HEK293T (cell line): ENCODE measurements around the gene C20orf202.

Experiments
- CTCF ChIA-PET: fragments of 350-600 bp; formaldehyde crosslinking; extraction: SDS; loops from one replicate; lab custom pipeline; 2021; ENCODE audit warnings: antibody characterized with exemption, inconsistent platforms; lab: Yijun Ruan, JAX
- POLR2A ChIA-PET: fragments of 350-600 bp; formaldehyde crosslinking; extraction: SDS; loops from one replicate; lab custom pipeline; 2020; ENCODE audit warnings: antibody characterized with exemption, inconsistent platforms; lab: Yijun Ruan, JAX
- DNase-seq: peaks from one replicate; pipeline ENCODE4 v3.0.0; 2012; ENCODE audit warnings: mixed read lengths; ENCODE audit errors: extremely low spot score
- ARNT ChIP-seq: fragments of 450-650 bp; IDR thresholded peaks from 2 replicates; pipeline ENCODE4 v1.6.1; 2017; ENCODE audit warnings: mild to moderate bottlenecking
- BHLHE40 ChIP-seq: fragments of 450-650 bp; IDR thresholded peaks from 2 replicates; pipeline ENCODE4 v1.6.1; 2016; ENCODE audit warnings: mild to moderate bottlenecking, moderate library complexity, borderline replicate concordance
- CTBP1 ChIP-seq: fragments of 450-650 bp; IDR thresholded peaks from 2 replicates; pipeline ENCODE4 v1.6.1; 2016; ENCODE audit warnings: borderline replicate concordance
- ELF4 ChIP-seq: fragments of 450-650 bp; IDR thresholded peaks from 2 replicates; pipeline ENCODE4 v1.6.1; 2017; ENCODE audit warnings: antibody characterized with exemption
- FOXA1 ChIP-seq: fragments of 450-650 bp; IDR thresholded peaks from 2 replicates; pipeline ENCODE4 v1.6.1; 2016; ENCODE audit warnings: mild to moderate bottlenecking
- FOXK2 ChIP-seq: fragments of 450-650 bp; IDR thresholded peaks from 2 replicates; pipeline ENCODE4 v1.6.1; 2016; ENCODE audit warnings: mild to moderate bottlenecking
- FOXM1 ChIP-seq: fragments of 450-650 bp; IDR thresholded peaks from 2 replicates; pipeline ENCODE4 v1.6.1; 2017; ENCODE audit warnings: mild to moderate bottlenecking, borderline replicate concordance
- HDGF ChIP-seq: fragments of 450-650 bp; IDR thresholded peaks from 2 replicates; pipeline ENCODE4 v1.6.1; 2017; ENCODE audit warnings: antibody characterized with exemption, borderline replicate concordance
- L3MBTL2 ChIP-seq: fragments of 450-650 bp; conservative IDR thresholded peaks from 2 replicates; pipeline ENCODE4 v1.6.1; 2016; ENCODE audit warnings: mild to moderate bottlenecking
- LEF1 ChIP-seq: fragments of 450-650 bp; IDR thresholded peaks from 2 replicates; pipeline ENCODE4 v1.6.1; 2017; ENCODE audit warnings: mild to moderate bottlenecking, borderline replicate concordance
- NFRKB ChIP-seq: fragments of 450-650 bp; IDR thresholded peaks from 2 replicates; pipeline ENCODE4 v1.6.1; 2016; ENCODE audit warnings: mild to moderate bottlenecking, moderate library complexity
- SP1 ChIP-seq: fragments of 450-650 bp; IDR thresholded peaks from 2 replicates; pipeline ENCODE4 v1.6.1; 2017
- SUZ12 ChIP-seq: fragments of 450-650 bp; IDR thresholded peaks from 2 replicates; pipeline ENCODE4 v1.6.1; 2016; ENCODE audit warnings: mild to moderate bottlenecking
- TARDBP ChIP-seq: fragments of 450-650 bp; IDR thresholded peaks from 2 replicates; pipeline ENCODE4 v1.6.1; 2016
- ZNF384 ChIP-seq: fragments of 450-650 bp; IDR thresholded peaks from 2 replicates; pipeline ENCODE4 v1.6.1; 2016
- TF ChIP-seq, protein P1 (sequence below): fragments of 450-650 bp; IDR thresholded peaks from 2 replicates; pipeline ENCODE4 v1.6.1; 2016

C20orf202 gene

DNA sequence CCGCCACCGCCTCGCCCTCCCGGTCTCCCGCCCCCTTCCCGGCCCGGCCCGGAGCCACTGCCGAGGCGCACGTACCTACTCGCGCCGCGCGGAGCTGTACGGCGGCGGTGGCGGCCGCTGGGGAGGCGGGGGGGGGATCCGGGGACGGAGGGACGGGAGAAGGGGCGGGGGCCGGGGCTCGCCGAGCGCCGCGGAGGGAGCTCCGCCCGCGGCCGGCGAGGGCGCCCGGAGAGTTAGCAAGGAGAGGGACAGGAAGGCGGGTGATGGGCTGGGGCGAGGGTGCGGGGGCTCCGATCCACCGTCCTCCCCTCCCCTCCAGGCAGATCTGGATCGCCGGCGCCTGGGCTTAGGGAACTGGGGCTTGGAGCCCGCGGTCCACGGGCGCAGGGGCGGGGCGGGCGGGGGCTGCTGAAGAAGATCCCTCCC lies 17.9 kb upstream of the C20orf202 start:
- DNase-seq: peak; percentile 45
- POLR2A ChIA-PET: interaction anchor here (0.7 kb wide), 1 partner anchor 33 kb away, joined by 3 read pairs; no protein-coding TSS in a partner anchor
- CTCF ChIA-PET: no interaction called here
- TF ChIP-seq ARNT (no peak), SP1 (no peak), SUZ12 (no peak), L3MBTL2 (no peak), ZNF384 (no peak), FOXM1 (no peak), HDGF (no peak), NFRKB (no peak), BHLHE40 (no peak), CTBP1 (no peak), TARDBP (no peak), FOXA1 (no peak), LEF1 (no peak), ELF4 (no peak), FOXK2 (no peak)
- TF ChIP-seq, protein P1, sequence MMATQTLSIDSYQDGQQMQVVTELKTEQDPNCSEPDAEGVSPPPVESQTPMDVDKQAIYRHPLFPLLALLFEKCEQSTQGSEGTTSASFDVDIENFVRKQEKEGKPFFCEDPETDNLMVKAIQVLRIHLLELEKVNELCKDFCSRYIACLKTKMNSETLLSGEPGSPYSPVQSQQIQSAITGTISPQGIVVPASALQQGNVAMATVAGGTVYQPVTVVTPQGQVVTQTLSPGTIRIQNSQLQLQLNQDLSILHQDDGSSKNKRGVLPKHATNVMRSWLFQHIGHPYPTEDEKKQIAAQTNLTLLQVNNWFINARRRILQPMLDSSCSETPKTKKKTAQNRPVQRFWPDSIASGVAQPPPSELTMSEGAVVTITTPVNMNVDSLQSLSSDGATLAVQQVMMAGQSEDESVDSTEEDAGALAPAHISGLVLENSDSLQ: no peak

DNA sequence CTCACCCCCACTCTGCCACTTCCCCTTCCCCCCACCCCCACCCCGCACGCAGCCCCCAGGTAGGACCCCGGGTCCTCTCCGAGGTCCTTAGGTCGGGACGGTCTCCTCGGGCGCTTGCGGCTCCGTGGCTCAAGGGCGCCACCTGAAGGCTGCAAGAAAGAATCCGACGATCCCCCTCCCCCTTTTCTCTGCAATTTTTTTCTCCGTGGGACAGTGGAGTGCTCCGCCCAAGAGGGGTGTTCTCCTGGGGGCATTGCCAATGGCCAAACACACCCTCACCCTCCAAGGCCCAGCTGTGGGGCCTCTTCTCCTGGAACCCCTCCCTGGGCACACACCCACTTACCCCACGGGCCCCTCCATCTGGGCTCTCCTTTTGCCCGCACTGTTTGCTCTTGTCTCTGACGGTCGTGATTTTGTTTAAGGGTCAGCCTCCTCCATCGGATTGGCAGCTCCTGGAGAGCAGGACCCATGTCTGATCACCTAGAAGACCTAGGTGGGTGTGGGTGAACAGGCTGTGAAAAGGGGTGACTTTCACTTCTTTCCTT lies 17.4 kb upstream of the C20orf202 start:
- no peak for TF ChIP-seq NFRKB
- TF ChIP-seq FOXM1: peak; percentile 47; the same call in 1 of the 2 replicates
- DNase-seq: peak; percentile 81
- ChIA-PET POLR2A (interaction anchor here (0.7 kb wide), 1 partner anchor 34 kb away, joined by 3 read pairs; no protein-coding TSS in a partner anchor), CTCF (no interaction called here)

GRCh38 chr20:1186367-1186991 lies 16.8 kb upstream of the C20orf202 start:
- ChIA-PET POLR2A (interaction anchor here (0.9 kb wide), 1 partner anchor 27 kb away, joined by 3 read pairs; no protein-coding TSS in a partner anchor), CTCF (no interaction called here)
- DNase-seq: no peak
- TF ChIP-seq, protein P1: no peak
- TF ChIP-seq ARNT (no peak), CTBP1 (no peak), FOXM1 (no peak), HDGF (no peak), BHLHE40 (no peak), L3MBTL2 (no peak), TARDBP (no peak)

- TF ChIP-seq TARDBP: no peak
- CTCF ChIA-PET: no interaction called here
- POLR2A ChIA-PET: interaction anchor here (0.9 kb wide), 1 partner anchor 26 kb away, joined by 3 read pairs; no protein-coding TSS in a partner anchor
- DNase-seq: no peak
Observed at GRCh38 chr20:1187605-1188171, 15.6 kb upstream of the C20orf202 start.

- TF ChIP-seq FOXA1 (no peak), FOXK2 (no peak), FOXM1 (no peak), SUZ12 (no peak), HDGF (no peak), BHLHE40 (no peak), TARDBP (no peak), CTBP1 (no peak), ELF4 (no peak), L3MBTL2 (no peak), ARNT (no peak)
- TF ChIP-seq, protein P1: no peak
- ChIA-PET CTCF (no interaction called here), POLR2A (no interaction called here)
- no peak for DNase-seq
Observed at GRCh38 chr20:1188347-1188746, 14.9 kb upstream of the C20orf202 start.

- DNase-seq: no peak
- POLR2A ChIA-PET: no interaction called here
- CTCF ChIA-PET: no interaction called here
- TF ChIP-seq LEF1 (no peak), ZNF384 (no peak), FOXK2 (no peak), ARNT (no peak), FOXA1 (no peak), HDGF (no peak), NFRKB (no peak), SP1 (no peak), BHLHE40 (no peak), L3MBTL2 (no peak), SUZ12 (no peak)
- TF ChIP-seq, protein P1: no peak
Observed at GRCh38 chr20:1189827-1190226, 13.4 kb upstream of the C20orf202 start.
